Fibroblast of the aortic adventitia (primary cell): ENCODE measurements around the gene DOCK1. TPM values are rescaled to one million over a fixed set of nuclear protein-coding genes. Genes with fewer than 3 reads are reported as not detected.
A peak's percentile ranks its signal among the peaks of the same experiment; 100 is the strongest.

ENCODE experiments used
- DNase-seq: peaks from one replicate; pipeline ENCODE4 v3.0.0-alpha.2; 2010; ENCODE audit warnings: low read depth
- H3K4me3 ChIP-seq: 2 replicates; pipeline ENCODE4 v1.5.1; 2011; ENCODE audit warnings: low read depth, mild to moderate bottlenecking, control low read depth, low read length, moderate library complexity
- total RNA-seq: library from RNA; depleted of rRNA; stranded (reverse); fragments of >200 nt; gene quantifications from 2 replicates; pipeline ENCODE4 v1.2.3, GENCODE V29; 2012; ENCODE audit warnings: low replicate concordance
- TF ChIP-seq, protein P1 (sequence below): IDR thresholded peaks from 2 replicates; pipeline ENCODE4 v1.5.1; 2011; ENCODE audit warnings: mild to moderate bottlenecking, low read length, control low read depth, inconsistent platforms; ENCODE audit not compliant: insufficient read depth

The DOCK1 gene
- total RNA-seq, 1 donor: 75.2 TPM

DNA sequence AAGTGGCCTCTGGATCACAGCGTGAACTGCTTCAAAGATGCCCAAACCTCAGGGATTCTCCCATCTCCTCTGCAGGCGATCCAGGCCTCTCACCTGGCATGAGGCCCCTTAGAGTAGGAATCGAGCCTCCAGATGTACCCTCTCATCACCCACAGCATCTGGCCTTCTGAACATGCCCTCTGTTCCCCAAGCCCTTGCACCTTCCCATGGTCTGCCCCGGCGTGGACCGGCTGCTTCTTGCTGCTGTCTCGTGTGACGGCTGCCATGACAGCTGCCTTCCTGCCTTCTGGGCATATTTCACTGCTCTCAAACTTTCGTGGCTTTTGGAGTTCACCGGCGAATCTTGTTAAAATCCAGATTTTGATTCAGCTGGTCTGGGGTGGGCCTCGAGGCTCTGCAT, 486.6 kb downstream of the DOCK1 start:
- DNase-seq: no peak
- H3K4me3 ChIP-seq: no peak overlapping the region
- TF ChIP-seq, protein P1, sequence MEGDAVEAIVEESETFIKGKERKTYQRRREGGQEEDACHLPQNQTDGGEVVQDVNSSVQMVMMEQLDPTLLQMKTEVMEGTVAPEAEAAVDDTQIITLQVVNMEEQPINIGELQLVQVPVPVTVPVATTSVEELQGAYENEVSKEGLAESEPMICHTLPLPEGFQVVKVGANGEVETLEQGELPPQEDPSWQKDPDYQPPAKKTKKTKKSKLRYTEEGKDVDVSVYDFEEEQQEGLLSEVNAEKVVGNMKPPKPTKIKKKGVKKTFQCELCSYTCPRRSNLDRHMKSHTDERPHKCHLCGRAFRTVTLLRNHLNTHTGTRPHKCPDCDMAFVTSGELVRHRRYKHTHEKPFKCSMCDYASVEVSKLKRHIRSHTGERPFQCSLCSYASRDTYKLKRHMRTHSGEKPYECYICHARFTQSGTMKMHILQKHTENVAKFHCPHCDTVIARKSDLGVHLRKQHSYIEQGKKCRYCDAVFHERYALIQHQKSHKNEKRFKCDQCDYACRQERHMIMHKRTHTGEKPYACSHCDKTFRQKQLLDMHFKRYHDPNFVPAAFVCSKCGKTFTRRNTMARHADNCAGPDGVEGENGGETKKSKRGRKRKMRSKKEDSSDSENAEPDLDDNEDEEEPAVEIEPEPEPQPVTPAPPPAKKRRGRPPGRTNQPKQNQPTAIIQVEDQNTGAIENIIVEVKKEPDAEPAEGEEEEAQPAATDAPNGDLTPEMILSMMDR: no peak

DNA sequence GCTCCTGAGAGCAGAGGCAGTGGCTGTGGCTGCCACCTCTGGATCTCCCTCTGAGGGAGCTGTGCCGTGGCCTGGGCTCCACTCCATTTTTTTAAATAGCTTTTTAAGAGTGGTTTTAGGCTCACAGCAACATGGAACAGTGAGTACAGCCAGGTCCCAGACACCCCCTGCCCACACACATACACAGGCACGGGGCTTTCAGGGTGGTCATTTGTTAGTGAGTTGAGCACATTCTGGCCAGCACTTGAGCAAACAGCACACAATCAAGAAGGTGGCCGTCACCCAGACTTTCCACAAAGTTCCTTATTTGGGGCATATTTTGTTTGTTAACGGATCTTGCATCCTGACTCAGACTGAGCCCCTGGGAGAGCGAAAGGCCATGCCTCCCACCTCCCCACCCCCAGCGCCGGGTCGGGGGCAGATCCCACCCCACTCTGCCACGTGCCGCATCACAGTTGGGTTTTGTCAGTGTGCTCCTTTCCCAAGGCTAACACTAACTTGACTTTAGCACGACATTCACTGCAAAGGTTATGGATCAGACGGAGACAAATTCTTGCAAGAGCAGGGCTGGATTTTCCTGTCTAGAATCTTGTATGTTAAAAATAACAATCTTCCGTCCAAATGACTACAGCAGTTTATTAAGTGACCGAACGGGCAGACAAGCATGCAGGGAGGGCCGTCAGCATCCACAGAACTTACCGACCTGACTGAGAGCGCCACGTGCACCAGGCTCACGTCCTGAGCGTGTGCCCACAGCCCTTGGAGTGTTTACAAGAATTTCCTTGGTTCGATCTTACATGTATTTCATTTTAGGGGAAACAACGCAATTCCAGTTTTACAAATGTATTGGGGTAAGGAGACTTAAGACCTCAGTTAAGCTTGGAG, 487.4 kb downstream of the DOCK1 start:
- no peak for DNase-seq
- H3K4me3 ChIP-seq: no peak overlapping the region
- TF ChIP-seq, protein P1: no peak

DNA sequence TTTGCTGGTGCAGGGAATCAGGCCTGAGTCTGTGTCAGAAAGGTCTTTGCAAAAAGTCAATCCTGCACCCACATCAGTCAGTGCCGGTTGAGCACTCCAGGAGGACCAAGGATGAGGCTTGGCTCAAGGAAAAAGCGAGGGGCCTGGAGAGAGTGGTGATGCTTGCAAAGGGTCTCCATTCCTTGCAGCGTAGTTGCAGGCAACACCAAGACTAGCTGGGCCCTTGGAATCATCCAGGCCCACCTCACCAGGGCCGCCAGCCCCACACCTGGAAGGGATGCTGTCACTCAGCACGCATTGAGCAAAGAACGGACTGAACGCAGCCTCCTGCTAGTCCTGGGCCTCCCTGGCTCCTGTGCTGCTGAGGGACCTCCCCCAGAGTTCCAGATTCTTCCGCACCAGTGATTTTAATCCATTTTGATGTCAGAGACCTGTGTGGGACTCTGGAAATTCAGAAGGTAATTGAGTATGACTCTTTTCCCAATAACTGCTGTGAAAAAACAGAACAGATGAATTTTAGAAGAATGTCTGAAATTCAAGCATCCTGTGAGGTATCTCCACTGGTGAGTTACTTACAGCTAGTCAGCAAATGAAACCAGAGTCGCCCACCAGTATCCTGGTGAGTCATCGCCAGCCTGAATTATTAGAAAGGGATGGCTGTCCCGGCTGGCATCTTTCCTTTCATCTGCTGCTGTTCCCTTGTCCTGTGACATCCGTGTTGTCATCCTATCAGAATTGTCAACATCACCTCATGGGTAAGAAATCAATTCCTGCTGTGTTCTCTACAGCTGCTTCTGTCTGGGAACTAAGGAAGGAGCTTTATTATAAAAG, 493.1 kb downstream of the DOCK1 start:
- peak; percentile 23 for DNase-seq
- H3K4me3 ChIP-seq: no peak overlapping the region
- TF ChIP-seq, protein P1: no peak

DNA sequence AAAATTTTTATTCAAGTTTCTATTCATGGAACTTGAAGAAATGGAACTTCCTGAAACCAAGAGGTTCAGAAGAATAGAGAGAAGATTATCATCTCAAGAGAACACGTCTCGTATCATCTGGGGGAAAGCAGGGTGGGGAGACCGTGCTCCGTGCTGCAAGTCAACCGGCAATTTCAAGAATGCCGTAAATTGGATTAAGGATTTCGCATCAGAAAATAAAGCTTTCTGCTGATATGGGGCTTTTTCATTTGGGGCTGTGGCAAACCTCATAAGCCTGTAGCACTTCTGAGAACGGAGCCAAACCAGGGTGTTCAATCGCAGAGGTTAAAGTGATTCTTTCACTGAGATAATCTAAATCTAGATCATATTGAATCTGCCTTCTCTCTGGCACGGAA, 493.7 kb downstream of the DOCK1 start:
- TF ChIP-seq, protein P1: no peak

DNA sequence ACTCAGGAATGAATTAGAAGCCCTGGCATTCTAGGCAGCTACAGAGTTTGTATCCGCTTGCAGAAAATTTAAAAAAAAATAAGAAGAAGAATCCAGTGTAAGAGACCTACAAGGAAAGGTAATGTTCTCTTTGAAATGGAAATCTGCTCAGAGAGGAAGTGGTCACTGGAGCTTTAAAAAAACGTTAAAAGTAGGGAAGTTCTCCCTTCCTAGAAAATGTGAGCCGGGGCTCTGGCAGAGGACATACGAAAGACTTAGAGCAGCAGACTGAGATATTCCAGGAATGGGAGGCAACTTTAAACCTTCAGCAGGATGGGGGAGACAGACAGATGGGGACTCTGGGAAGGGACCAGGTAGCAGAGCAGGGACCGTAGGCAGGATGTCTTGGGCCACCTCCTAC, 494.4 kb downstream of the DOCK1 start:
- no peak for DNase-seq
- TF ChIP-seq, protein P1: no peak
- no peak overlapping the region for H3K4me3 ChIP-seq

More for the DNA sequence above, 493.7 kb downstream of the DOCK1 start:
- no peak overlapping the region for H3K4me3 ChIP-seq
- DNase-seq: no peak

DNA sequence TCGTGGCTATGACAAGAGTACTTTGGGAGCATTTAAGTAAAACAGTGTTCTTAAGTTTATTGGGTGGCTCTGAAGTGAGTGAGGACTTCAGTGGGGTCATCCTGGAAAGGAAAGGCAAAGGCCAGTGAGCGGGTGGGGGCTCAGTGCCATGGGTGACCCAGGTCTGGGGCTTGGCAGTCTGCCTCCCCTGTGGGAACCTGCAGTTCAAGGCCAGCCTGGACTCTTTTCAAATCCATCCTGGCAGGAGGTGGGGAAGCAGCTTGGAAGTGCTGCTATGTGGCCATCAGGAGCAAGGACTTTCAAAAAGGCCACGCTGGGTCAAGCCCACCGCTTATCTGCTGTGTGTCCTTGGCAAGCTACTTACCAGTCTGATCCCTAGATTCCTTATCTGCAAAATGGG, 495.0 kb downstream of the DOCK1 start:
- TF ChIP-seq, protein P1: no peak
- no peak for DNase-seq

More for the DNA sequence above, 495.0 kb downstream of the DOCK1 start:
- no peak overlapping the region for H3K4me3 ChIP-seq
